HL-60/S4 (cell line): ENCODE results near the gene PRR23C.
"Not testable (repeated sequence)": the region's sequence is repeated elsewhere in the genome, so short reads cannot be mapped to it uniquely, and the experiment has no call there.

Source experiments
- in situ Hi-C: fragments of 300-500 bp; cut with MboI; formaldehyde crosslinking; loops from 2 replicates; pipeline ENCODE4 v1.14.3; 2022; ENCODE audit warnings: low sequenced_read_pairs

PRR23C gene

DNA sequence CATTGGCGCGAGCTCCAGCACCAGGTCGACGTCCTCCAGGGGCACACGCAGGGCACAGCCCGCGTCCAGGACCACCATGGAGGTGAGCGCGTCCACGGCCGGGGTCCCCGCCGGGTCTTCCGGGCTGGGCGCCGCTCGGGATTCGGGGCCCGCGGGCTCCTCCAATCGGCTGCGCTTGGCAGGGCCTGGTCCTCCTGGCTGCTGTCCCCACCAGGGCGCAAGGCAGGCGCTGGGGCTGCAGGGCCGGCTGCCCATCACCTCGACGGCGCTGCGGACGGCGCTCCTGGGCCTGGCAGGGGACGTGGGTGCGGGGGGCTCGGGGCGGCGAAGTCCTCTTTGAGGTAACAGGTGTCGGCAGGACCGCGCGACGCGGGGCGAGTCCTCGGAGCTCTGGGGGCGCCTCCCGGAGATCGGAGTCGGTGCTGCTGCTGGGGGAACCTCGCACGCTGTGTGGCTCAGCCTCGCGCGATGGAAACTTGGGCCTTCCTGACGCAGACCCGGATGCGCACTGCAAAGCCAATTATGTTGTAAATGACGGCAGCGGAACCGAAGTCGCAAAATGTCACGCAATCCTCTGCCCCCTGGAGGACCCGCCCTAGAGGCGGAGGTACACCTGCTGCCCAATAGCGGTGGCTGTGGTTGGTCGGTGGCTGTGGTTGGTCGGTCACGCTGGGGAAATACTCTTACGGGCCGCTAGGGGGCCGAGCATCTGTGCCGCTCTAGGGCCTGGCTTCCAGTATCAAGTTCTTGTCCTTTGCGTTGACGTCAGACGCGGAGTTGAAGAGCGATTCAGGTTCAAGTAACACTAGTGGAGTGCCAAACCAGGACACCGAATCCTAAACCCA, at the start of gene PRR23C:
TSS of gene PRR23C (minus strand) at position 527 of the 845 bp plus-strand sequence. CDS start at position 255, 272 bp downstream.
- in situ Hi-C loops = no loop called here

GRCh38 chr3:139093840-139094239, 49.1 kb upstream of the PRR23C start:
- in situ Hi-C loops = no loop called here

GRCh38 chr3:139088462-139089324, 44.0 kb upstream of the PRR23C start:
- in situ Hi-C loops = no loop called here

GRCh38 chr3:139087621-139088020, 42.9 kb upstream of the PRR23C start:
- in situ Hi-C loops = no loop called here

DNA sequence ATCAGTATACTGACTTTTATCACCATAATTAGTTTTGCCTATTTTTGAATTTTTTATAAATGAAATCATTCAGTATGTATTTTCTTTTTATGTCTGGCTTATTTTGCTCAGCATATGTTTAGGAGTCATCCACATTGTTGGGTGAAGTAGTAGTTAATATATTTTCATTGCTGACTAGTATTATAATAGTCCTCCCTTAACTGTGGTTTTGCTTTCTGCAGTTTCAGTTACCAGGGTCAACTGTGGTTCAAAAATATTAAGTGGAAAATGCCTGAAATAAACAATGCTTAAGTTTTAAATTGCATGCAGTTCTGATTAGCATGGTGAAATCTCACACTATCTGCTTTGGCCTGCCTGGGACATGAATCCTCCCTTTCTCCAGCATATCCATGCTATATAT, 39.5 kb upstream of the PRR23C start:
- in situ Hi-C loops = no loop called here

- in situ Hi-C loops = no loop called here
Observed at GRCh38 chr3:139074565-139075115, 29.9 kb upstream of the PRR23C start.

DNA sequence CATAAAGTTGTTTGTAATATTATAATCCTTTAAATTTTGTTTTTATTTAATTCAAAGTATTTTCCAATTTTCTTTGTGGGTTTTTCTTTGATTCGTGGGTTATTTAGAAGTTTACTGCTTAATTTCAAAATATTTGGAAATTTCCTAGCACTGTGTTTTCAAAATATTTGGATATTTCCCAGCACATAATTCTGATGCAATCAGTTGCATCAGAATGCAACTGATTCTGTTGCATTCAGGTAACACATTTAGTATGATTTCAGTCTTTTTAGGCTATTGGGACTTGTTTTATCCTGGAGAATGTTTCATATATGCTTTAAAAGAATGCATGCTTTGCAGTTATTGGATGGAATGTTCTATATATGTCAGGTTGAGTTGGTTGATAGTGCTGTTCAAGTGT, 18.2 kb upstream of the PRR23C start:
- in situ Hi-C loops = no loop called here

DNA sequence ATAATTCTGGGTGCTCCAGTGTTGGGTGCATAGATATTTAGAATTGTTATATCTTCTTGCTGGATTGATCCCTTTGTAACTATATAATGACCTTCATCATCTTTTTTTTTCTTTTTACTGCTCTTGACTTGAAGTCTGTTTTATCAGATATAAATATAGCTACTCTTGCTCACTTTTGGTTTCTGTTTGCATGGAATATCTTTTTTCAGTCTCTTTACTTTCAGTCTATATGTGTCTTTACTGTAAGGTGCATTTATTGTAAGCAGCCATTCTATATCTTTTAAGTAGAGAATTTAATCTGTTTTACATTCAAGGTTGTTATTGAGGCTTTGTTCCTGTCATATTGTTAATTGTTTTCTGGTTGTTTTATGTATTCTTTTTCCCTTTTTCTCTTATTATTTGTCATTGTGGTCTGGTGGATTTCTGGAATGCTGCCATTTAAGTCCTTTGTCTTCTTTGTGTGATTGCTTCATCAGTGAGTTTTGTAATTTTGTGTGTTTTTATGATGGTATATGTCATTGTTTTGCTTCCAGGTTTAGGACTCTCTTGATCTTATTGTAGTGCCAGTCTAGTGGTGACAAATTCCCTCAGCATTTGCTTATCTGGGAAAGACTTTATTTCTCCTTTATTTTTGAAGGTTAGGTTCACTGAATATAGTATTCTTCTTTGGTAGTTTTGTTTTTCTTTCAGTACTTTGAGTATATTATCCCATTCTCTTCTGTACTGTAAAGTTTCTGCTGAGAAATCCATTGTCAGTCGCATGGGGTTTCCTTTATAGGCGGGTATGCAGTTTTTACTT, 8.3 kb upstream of the PRR23C start:
- in situ Hi-C loops = no loop called here

- in situ Hi-C loops = no loop called here
Observed at GRCh38 chr3:139043554-139044365, 932 bp downstream of the PRR23C start.

DNA sequence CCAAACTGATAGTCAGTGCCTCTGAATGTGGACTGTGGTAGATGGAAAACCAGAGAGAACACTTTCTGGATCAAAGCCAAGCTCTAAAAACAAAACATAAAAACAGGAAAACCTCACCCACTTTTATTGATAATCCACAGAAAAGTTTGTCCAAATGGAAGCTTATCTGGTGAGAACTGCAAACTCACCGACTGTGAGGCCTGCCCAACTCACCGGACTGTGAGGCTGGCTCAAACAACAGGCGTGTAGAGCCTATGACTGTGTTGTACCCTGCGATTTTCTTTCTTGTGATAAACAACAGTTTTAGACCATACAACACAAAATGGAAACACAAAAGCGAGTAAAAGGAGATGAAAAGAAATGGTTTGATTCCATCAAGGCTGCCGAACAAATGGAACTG, 7.2 kb downstream of the PRR23C start:
- in situ Hi-C loops = no loop called here

DNA sequence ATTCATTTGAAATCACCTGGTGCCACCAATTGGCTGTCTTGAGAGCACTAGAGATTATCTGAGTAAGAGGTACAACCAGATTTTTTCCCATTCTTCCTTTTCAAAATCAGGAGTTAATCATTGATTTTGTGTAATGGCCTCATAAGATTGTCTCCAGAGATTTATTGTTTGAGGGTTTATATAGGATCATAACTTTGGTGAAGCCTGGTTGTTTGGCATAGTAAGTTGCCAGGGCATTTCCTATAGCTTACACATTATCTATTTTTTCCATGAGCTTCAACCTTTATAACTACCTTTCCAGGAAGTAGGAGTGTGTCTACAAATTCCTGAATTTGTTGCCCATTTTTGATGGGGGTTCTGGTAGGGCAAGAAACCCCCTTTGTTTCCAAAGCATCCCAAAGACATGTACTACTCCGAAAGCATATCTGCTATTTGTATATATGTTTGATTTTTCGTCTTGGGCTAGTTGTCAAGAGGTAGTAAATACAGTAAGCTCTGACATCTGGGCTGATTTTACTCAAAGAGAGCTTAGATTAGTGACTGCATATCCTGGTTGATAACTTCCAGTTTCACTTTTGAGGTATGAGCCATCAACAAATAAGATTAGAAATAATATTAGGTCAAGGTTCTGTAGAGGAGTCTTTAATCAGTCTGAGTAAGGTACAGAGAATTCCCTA, 12.2 kb downstream of the PRR23C start:
- in situ Hi-C loops = no loop called here

DNA sequence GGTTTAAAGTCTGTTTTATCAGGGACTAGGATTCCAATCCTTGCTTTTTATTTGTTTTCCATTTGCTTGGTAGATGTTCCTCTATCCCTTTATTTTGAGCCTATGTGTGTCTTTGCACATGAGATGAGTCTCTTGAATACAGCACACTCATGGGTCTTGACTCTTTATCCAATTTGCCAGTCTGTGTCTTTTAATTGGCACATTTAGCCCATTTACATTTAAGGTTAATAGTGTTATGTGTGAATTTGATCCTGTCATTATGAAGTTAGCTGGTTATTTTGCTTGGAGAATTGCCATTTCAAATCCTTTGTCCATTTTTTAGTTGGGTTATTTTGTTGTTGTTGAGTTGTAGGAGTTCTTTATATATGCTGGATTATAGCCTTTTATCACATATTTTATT, 14.1 kb downstream of the PRR23C start:
- in situ Hi-C loops = not testable (repeated sequence)

- in situ Hi-C loops = no loop called here
Observed at GRCh38 chr3:139024968-139025367, 19.7 kb downstream of the PRR23C start.

DNA sequence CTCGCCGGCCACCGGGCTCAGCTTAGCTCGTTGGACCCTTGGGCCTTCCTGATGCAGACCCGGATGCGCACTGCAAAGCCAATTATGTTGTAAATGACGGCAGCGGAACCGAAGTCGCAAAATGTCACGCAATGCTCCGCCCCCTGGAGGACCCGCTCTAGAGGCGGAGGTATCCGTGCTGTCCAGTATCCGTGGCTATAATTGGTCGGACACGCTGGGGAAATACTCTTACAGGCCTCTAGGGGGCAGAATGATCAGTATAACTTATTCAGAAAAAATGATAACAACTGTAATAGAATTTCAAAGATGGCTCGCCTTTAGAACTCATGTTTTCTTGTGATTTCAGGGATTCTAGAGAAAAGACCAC, 23.8 kb downstream of the PRR23C start, which contains the start of gene PRR23B:
TSS of gene PRR23B (minus strand) at position 59 of the 367 bp plus-strand sequence. CDS start 265 bp downstream, outside the sequence.
- in situ Hi-C loops = no loop called here

DNA sequence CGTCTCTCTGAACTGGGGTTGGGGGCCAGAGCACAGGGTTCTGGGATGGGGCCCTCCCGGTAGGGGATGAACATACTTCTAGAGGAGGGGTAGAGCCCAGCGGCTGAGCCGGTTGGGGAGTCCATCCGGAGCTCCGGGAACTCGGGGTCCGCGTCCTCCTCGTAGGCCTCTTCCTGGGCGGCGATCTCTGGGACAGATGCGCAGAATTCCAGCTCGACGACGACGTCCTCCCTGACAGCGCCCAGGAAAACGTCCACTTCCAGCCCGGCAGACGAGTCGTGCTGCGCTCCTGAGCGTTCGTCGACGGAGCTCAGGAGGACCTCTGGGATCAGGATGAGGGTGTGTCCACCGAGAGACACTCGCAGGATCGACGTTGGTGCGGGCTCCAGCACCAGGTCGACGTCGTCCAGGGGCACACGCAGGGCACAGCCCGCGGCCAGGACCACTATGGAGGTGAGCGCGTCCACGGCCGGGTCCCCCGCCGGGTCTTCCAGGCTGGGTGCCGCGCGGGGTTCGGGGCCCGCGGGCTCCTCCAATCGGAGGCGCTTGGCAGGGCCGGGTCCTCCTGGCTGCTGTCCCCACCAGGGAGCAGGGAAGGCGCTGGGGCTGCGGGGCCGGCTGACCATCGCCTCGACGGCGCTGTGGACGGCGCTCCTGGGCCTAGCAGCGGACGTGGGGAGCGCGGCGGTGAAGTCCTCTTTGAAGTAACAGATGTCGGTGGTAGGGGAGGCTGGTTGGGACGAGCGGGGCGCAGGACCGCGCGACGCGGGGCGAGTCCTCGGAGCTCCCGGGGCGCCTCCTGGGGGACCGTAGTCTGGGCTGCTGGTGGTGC, 24.4 kb downstream of the PRR23C start:
- in situ Hi-C loops = no loop called here

DNA sequence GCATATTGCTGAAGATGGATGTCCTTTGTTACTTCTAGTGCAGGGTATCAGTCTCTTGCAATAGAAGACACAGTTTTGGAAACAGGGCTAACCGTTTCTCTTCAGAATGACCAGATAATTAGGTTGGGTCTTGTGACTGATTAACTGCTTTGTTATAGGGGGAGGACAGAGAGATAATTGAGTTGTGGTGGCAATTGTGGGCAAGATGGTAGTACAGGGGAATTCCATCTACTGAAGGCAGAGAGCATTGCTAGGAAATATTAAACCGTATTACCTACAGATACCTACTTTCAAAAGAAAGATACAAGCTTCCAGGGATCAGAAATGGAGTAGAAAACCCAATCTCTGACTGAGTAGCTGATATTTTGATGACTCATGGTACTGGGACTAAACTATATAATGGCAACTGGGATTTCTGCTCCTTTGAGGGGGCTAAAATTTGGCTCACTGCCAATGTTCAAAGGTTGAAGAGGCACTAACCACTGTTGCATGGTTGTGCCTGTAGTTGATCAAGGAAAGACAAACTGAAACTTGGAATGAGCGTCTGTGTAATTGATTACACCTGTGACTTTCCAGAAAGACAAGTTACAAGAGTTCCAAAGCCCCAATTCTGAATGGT, 28.2 kb downstream of the PRR23C start:
- in situ Hi-C loops = no loop called here

GRCh38 chr3:139006051-139006716, 38.5 kb downstream of the PRR23C start, which contains the start of gene PRR23A:
PRR23A (minus strand) TSS chr3:139006268; CDS start chr3:139006268, 0 bp downstream.
- in situ Hi-C loops = no loop called here
